ENCODE results near the gene MN1. TPM values are rescaled to one million over a fixed set of nuclear protein-coding genes. Genes with fewer than 3 reads are reported as not detected.

The MN1 gene
- total and polyA plus RNA-seq, 2 of the 4 experiments (the other 2 are of a cell fraction), result 0.36 to 1.3 TPM

- no peak overlapping the region for H3K27ac ChIP-seq (ENCODE audit: insufficient read depth, low read length)
- no peaks in the 10 kb centered on the region; the same call in 1 of the 2 replicates for H3K4me1 ChIP-seq (ENCODE audit: control insufficient read depth, insufficient read depth, low read length)
- no peak overlapping the region for H2BK120ac ChIP-seq (ENCODE audit: low read depth, low read length)
- H2BK20ac ChIP-seq (ENCODE audit: low read depth, low read length), result no peak overlapping the region
- peaks cover 8% of the 10 kb centered on the region; the same call in 1 of the 2 replicates for H3K36me3 ChIP-seq (ENCODE audit: control insufficient read depth, insufficient read depth, low read length)
- no peak overlapping the region for H2AK5ac ChIP-seq (ENCODE audit: low read depth, low read length)
- ChIA-PET CTCF (no interaction called here), POLR2A (ENCODE audit: unreplicated experiment) (interaction anchor here (0.6 kb wide), 1 partner anchor 92 kb away, joined by 7 read pairs; no protein-coding TSS in a partner anchor)
- no peak for DNase-seq
- in situ Hi-C loops (cut with MboI; ENCODE audit: low sequenced_read_pairs), result no loop called here
- no peak overlapping the region for H4K5ac ChIP-seq (ENCODE audit: low read depth, low read length)
- WGBS, 2 experiments (ENCODE audit: extremely low coverage in 2 of 2, insufficient read length in 1 of 2), result no CpG with 5 or more reads among the region's 17 CpGs
- H3K27me3 ChIP-seq (ENCODE audit: control insufficient read depth, insufficient read depth, low read length), result no peaks in the 10 kb centered on the region
- H2AFZ ChIP-seq (replicated peaks; ENCODE audit: low read length, poor library complexity), result no peak overlapping the region
- H3K9ac ChIP-seq (ENCODE audit: low read depth, low read length), result no peak overlapping the region
- ATAC-seq (ENCODE audit: low read depth), result no peak
- intact Hi-C loops (cut with micrococcal nuclease), result no loop called here
- no peak for TF ChIP-seq FOS (IDR thresholded peaks at IDR 0.05; ENCODE audit: low read depth, low read length)
- TF ChIP-seq NFE2L2 (IDR thresholded peaks at IDR 0.05; ENCODE audit: low read depth, low read length), result no peak
- TF ChIP-seq, protein P1, sequence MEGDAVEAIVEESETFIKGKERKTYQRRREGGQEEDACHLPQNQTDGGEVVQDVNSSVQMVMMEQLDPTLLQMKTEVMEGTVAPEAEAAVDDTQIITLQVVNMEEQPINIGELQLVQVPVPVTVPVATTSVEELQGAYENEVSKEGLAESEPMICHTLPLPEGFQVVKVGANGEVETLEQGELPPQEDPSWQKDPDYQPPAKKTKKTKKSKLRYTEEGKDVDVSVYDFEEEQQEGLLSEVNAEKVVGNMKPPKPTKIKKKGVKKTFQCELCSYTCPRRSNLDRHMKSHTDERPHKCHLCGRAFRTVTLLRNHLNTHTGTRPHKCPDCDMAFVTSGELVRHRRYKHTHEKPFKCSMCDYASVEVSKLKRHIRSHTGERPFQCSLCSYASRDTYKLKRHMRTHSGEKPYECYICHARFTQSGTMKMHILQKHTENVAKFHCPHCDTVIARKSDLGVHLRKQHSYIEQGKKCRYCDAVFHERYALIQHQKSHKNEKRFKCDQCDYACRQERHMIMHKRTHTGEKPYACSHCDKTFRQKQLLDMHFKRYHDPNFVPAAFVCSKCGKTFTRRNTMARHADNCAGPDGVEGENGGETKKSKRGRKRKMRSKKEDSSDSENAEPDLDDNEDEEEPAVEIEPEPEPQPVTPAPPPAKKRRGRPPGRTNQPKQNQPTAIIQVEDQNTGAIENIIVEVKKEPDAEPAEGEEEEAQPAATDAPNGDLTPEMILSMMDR (conservative IDR thresholded peaks at IDR 0.05; ENCODE audit: low read depth, low read length), result no peak
- TF ChIP-seq, protein P2, sequence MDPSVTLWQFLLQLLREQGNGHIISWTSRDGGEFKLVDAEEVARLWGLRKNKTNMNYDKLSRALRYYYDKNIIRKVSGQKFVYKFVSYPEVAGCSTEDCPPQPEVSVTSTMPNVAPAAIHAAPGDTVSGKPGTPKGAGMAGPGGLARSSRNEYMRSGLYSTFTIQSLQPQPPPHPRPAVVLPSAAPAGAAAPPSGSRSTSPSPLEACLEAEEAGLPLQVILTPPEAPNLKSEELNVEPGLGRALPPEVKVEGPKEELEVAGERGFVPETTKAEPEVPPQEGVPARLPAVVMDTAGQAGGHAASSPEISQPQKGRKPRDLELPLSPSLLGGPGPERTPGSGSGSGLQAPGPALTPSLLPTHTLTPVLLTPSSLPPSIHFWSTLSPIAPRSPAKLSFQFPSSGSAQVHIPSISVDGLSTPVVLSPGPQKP (IDR thresholded peaks at IDR 0.05; ENCODE audit: borderline replicate concordance, low read depth, low read length), result no peak
- H4K8ac ChIP-seq (ENCODE audit: low read depth in 2 of 2, low read length in 2 of 2), result no peak overlapping the region
- H3K9me1 ChIP-seq (ENCODE audit: insufficient read depth, low read length), result no peaks in the 10 kb centered on the region
- H3K4ac ChIP-seq (ENCODE audit: low read depth, low read length), result no peak overlapping the region
- H3K9me3 ChIP-seq (ENCODE audit: control insufficient read depth, insufficient read depth, low read length), result no peaks in the 10 kb centered on the region; the same call in 1 of the 2 replicates
- H3K4me3 ChIP-seq (ENCODE audit: insufficient read depth, low read depth, low read length), result no peak overlapping the region
- H3K4me2 ChIP-seq (ENCODE audit: low read depth, low read length), result no peak overlapping the region
- no TSS peak for BruUV-seq (replicated peaks)
- no peak overlapping the region for H3K14ac ChIP-seq (replicated peaks; ENCODE audit: low read depth, low read length)
- no peaks in the 10 kb centered on the region; a peak in 1 of 4 replicates for H3K79me1 ChIP-seq (ENCODE audit: low read depth in 1 of 2, low read length in 2 of 2)
- H2AK9ac ChIP-seq (replicated peaks; ENCODE audit: low read depth, low read length, poor library complexity), result no peak overlapping the region
- H2BK15ac ChIP-seq (ENCODE audit: low read depth, low read length), result no peak overlapping the region
- dilution Hi-C loops (cut with HindIII; ENCODE audit: low sequenced_read_pairs, unreplicated experiment), result no loop called here
- H4K20me1 ChIP-seq (ENCODE audit: insufficient read depth, low read length), result no peaks in the 10 kb centered on the region; the same call in 1 of the 2 replicates
- no peak overlapping the region for H3K23ac ChIP-seq (ENCODE audit: low read depth, low read length)
- H3K18ac ChIP-seq (ENCODE audit: low read depth, low read length), result no peak overlapping the region
- no peak overlapping the region for H4K91ac ChIP-seq (ENCODE audit: insufficient read depth, low read depth, low read length)
- H3K56ac ChIP-seq (ENCODE audit: extremely low read depth, insufficient read depth, low read length), result no peak overlapping the region
- H2BK5ac ChIP-seq (ENCODE audit: low read depth, low read length, poor library complexity, severe bottlenecking), result no peak overlapping the region
Observed at GRCh38 chr22:27775758-27776649, 25.6 kb downstream of the MN1 start.
